Measurements from ENCODE around the gene CDT1.

GRCh38 chr16:88826070-88826840 is 22.7 kb downstream of the CDT1 start:
- TF ChIP-seq CTCF (IDR thresholded peaks at IDR 0.05) (no peak), EP300 (IDR thresholded peaks at IDR 0.05) (no peak), POLR2A (IDR thresholded peaks at IDR 0.05; ENCODE audit: low read depth) (no peak)

Measured in esophagus muscularis mucosa (tissue), 4 donors.